Osteoblast (primary cell): ENCODE results near the gene PTPRK. TPM values are rescaled to one million over a fixed set of nuclear protein-coding genes. Genes with fewer than 3 reads are reported as not detected.

ENCODE experiments used
- DNase-seq: peaks from one replicate; pipeline ENCODE4 v3.0.0; 2011; ENCODE audit warnings: low spot score, mixed read lengths; ENCODE audit not compliant: insufficient read length; ENCODE audit errors: missing footprints
- H2AFZ ChIP-seq: 2 replicates; pipeline ENCODE4 v1.6.0; 2011; ENCODE audit warnings: mild to moderate bottlenecking, low read length
- H3K27ac ChIP-seq: 2 replicates; pipeline ENCODE4 v1.5.1; 2011; ENCODE audit warnings: mild to moderate bottlenecking, low read depth, low read length, moderate library complexity
- H3K27me3 ChIP-seq: 2 replicates; pipeline ENCODE4 v1.6.0; 2012; ENCODE audit warnings: mild to moderate bottlenecking, control low read depth, inconsistent platforms, low read length, moderate library complexity; ENCODE audit not compliant: insufficient read depth
- H3K36me3 ChIP-seq: 2 replicates; pipeline ENCODE4 v1.5.1; 2011; ENCODE audit warnings: mild to moderate bottlenecking, low read length, control low read depth, moderate library complexity; ENCODE audit not compliant: insufficient read depth
- H3K4me1 ChIP-seq: 2 replicates; pipeline ENCODE4 v1.5.1; 2011; ENCODE audit warnings: mild to moderate bottlenecking, low read length, control low read depth, moderate library complexity; ENCODE audit not compliant: insufficient read depth
- H3K4me2 ChIP-seq: 2 replicates; pipeline ENCODE4 v1.6.0; 2011; ENCODE audit warnings: mild to moderate bottlenecking, low read length; ENCODE audit not compliant: insufficient read depth
- H3K4me3 ChIP-seq: fragments of 200-600 bp; sonication (generic); 3 replicates; pipeline ENCODE4 v1.5.1; 2012; ENCODE audit warnings: mild to moderate bottlenecking, low read length, inconsistent platforms; ENCODE audit not compliant: insufficient read depth
- H3K79me2 ChIP-seq: 2 replicates; pipeline ENCODE4 v1.6.0; 2012; ENCODE audit warnings: mild to moderate bottlenecking, low read length, control low read depth, inconsistent platforms; ENCODE audit not compliant: insufficient read depth
- H3K9me3 ChIP-seq: 2 replicates; pipeline ENCODE4 v1.5.1; 2011; ENCODE audit warnings: low read depth, low read length, control low read depth
- H4K20me1 ChIP-seq: 2 replicates; pipeline ENCODE4 v1.6.0; 2012; ENCODE audit warnings: mild to moderate bottlenecking, low read length, control low read depth; ENCODE audit not compliant: insufficient read depth
- total RNA-seq: library from RNA; depleted of rRNA; stranded (reverse); fragments of >200 nt; gene quantifications from 2 replicates; pipeline ENCODE4 v1.2.3, GENCODE V29; 2012
- TF ChIP-seq, protein P1 (sequence below): IDR thresholded peaks from 2 replicates; pipeline ENCODE4 v1.5.1; 2011; ENCODE audit warnings: mild to moderate bottlenecking, low read depth, low read length, moderate library complexity; ENCODE audit errors: extremely low read depth

The PTPRK gene
- total RNA-seq, 1 donor, result 165 TPM

DNA sequence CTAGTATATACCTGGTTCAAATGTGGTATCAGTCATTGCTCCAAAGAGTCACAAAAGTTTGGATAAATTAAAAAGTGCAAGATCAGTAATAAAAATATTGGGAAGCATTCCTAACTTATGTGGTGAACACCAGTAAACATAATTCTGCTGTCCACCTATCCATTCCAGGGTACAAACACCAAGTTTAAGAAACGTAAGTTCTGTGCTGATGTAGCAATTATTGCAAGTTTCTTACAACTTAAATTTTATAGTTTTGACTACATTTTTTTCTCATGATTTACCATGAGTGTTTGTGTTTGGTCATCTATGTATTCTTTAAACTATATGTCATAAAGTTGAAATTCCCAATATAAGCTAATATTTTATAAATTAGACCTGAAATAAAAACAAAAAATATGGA lies 364.6 kb downstream of the PTPRK start:
- Histone ChIP-seq H2AFZ (no peak overlapping the region), H3K9me3 (no peaks in the 10 kb centered on the region), H3K4me2 (no peak overlapping the region), H3K27me3 (no peaks in the 10 kb centered on the region), H3K4me3 (no peak overlapping the region), H3K4me1 (no peaks in the 10 kb centered on the region), H3K27ac (no peak overlapping the region), H3K79me2 (no peaks in the 10 kb centered on the region), H3K36me3 (no peaks in the 10 kb centered on the region), H4K20me1 (no peaks in the 10 kb centered on the region)
- TF ChIP-seq, protein P1, sequence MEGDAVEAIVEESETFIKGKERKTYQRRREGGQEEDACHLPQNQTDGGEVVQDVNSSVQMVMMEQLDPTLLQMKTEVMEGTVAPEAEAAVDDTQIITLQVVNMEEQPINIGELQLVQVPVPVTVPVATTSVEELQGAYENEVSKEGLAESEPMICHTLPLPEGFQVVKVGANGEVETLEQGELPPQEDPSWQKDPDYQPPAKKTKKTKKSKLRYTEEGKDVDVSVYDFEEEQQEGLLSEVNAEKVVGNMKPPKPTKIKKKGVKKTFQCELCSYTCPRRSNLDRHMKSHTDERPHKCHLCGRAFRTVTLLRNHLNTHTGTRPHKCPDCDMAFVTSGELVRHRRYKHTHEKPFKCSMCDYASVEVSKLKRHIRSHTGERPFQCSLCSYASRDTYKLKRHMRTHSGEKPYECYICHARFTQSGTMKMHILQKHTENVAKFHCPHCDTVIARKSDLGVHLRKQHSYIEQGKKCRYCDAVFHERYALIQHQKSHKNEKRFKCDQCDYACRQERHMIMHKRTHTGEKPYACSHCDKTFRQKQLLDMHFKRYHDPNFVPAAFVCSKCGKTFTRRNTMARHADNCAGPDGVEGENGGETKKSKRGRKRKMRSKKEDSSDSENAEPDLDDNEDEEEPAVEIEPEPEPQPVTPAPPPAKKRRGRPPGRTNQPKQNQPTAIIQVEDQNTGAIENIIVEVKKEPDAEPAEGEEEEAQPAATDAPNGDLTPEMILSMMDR, result no peak
- DNase-seq, result no peak

DNA sequence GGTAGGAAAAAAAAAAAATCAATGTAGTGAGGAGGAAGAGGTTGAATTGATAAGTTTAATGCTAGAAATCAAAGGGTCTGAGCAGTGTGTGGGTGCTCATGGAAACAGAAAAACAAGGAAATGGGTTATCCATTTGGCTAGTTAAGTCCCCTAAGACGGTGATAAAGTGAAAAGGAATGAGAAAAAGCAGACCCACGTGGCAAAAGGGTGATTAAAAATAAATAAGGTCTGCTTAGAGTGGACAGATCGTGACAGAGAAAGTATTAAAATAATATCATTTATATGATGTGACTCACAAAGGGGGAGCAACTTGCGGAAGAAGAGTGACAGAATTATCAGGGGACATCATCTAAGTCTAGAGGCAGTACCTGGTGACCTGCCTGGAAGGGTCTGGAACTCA lies 367.8 kb downstream of the PTPRK start:
- H3K36me3 ChIP-seq, result no peaks in the 10 kb centered on the region
- TF ChIP-seq, protein P1, result no peak
- peak; percentile 34 for DNase-seq
- no peaks in the 10 kb centered on the region for H4K20me1 ChIP-seq
- H3K79me2 ChIP-seq, result no peaks in the 10 kb centered on the region
- H3K27ac ChIP-seq, result no peak overlapping the region
- H3K4me2 ChIP-seq, result no peak overlapping the region
- no peak overlapping the region for H3K4me3 ChIP-seq
- H3K9me3 ChIP-seq, result no peaks in the 10 kb centered on the region
- peaks cover 8% of the 10 kb centered on the region for H3K4me1 ChIP-seq
- H2AFZ ChIP-seq, result no peak overlapping the region
- no peaks in the 10 kb centered on the region for H3K27me3 ChIP-seq

DNA sequence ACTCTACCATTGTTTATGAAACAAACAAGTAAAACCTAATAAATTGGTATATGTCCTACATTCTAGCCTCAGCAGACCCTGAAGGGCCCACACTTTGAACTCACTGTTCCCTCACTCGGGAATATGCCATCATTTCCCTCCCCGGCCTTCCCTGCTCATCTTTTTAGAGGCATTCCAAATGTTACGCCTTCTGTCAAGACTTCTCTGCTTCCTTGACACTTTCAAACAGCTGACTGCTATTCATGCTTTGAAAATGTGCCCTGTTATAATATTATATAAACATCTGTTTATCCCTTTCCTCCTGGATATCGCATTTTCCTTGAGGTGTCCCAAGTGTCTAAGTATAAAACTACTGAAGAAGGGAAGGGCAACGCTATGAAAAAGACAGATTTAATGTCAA lies 370.0 kb downstream of the PTPRK start:
- Histone ChIP-seq H3K4me2 (no peak overlapping the region), H3K27ac (no peak overlapping the region), H3K36me3 (no peaks in the 10 kb centered on the region), H3K4me3 (no peak overlapping the region), H3K9me3 (no peaks in the 10 kb centered on the region), H4K20me1 (no peaks in the 10 kb centered on the region), H2AFZ (no peak overlapping the region), H3K27me3 (no peaks in the 10 kb centered on the region), H3K79me2 (no peaks in the 10 kb centered on the region), H3K4me1 (peaks cover 8% of the 10 kb centered on the region)
- no peak for DNase-seq
- TF ChIP-seq, protein P1, result no peak

DNA sequence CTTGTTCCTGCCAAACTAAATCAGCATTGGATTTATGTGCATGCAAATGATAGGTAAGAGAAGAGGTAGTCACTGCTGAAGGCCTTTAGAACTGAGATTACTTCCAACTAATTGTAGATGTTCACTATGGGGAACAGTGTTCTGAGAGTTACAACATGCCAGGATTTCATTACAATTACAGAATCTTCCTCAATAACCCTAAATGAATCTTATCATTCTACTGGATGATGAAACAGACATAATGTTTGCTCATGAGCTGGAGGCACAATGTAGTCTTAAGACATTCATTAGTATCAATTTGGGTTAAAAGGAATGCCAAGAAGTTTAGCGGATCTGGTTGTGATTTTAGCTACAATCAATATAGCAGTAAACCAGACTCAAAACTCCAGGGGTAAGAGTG lies 370.6 kb downstream of the PTPRK start:
- no peak for DNase-seq
- Histone ChIP-seq H3K4me2 (no peak overlapping the region), H3K79me2 (no peaks in the 10 kb centered on the region), H3K4me1 (peaks cover 8% of the 10 kb centered on the region), H3K4me3 (no peak overlapping the region), H3K9me3 (no peaks in the 10 kb centered on the region), H2AFZ (no peak overlapping the region), H4K20me1 (no peaks in the 10 kb centered on the region), H3K36me3 (no peaks in the 10 kb centered on the region), H3K27ac (no peak overlapping the region), H3K27me3 (no peaks in the 10 kb centered on the region)
- TF ChIP-seq, protein P1, result no peak
